GM21528 (cell line): ENCODE measurements around the gene SLC19A3.
"Not testable (repeated sequence)": the region's sequence is repeated elsewhere in the genome, so short reads cannot be mapped to it uniquely, and the experiment has no call there.

ENCODE experiments used
- ATAC-seq: cut with Tn5 transposase; IDR thresholded peaks from one replicate; pipeline ENCODE4 v1.9.1; 2021; ENCODE audit warnings: mild to moderate bottlenecking, moderate library complexity; ENCODE audit not compliant: unreplicated experiment, low FRiP score

Gene SLC19A3

GRCh38 chr2:227706859-227707258, 11.0 kb downstream of the SLC19A3 start:
- ATAC-seq = no peak

DNA sequence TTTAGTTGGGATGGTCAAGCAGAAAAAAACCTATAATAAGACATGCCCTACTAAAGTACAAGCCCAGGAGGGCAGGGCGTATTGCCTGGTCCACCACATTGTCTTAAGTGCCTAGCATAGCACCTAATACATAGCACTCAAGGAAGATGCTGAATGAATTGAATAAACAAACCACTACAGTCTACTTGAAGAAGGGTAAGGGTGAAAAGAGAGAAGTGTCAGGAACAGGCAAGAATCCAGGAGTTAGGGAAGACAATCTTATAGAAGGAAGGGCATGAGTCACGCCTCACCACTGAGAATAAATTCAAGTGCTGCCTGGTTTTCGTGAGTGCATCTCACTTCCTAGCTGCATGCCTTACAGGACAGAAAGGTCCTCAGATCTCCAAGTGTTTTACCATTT, 13.9 kb downstream of the SLC19A3 start:
- ATAC-seq = no peak

DNA sequence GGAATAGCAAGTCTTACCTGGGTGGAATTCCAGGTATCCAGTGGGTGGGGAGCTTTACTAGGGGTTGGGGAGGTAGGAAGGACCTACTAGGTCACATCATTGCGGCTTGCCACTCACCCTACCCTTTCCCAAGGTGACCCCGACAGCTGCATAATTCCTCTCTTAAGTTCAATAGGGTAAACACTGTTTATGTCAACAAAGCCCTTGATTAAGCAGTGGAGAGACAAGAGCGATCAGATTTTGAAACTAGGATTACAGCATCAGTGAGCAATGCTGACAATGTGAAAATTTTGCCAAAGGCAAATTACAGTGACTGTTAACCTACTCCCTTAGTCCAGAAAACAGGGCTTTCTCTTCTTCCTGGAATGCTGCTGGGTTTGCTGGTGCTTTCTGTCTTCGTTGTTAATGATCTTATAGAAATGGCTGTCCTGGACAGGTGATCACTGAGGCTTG, 14.5 kb downstream of the SLC19A3 start:
- ATAC-seq = no peak

DNA sequence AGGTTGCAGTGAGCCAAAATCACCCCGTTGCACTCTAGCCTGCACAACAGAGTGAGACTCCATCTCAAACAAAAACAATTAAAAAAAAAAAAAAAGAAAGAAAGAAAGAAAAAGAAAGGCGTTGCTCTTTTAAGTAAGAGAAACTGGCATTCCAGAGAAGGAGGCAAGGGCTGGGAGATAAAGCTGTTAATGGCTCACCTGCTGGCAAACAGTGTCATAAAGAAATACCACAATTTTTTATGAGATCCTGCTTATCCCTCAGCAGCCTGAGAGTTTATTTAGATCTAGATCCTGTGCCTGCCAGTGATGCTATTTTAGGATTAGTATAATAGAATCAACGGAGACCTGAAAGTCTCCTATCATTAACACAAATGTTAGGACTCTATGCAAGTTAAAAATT, 16.3 kb downstream of the SLC19A3 start:
- no peak for ATAC-seq

DNA sequence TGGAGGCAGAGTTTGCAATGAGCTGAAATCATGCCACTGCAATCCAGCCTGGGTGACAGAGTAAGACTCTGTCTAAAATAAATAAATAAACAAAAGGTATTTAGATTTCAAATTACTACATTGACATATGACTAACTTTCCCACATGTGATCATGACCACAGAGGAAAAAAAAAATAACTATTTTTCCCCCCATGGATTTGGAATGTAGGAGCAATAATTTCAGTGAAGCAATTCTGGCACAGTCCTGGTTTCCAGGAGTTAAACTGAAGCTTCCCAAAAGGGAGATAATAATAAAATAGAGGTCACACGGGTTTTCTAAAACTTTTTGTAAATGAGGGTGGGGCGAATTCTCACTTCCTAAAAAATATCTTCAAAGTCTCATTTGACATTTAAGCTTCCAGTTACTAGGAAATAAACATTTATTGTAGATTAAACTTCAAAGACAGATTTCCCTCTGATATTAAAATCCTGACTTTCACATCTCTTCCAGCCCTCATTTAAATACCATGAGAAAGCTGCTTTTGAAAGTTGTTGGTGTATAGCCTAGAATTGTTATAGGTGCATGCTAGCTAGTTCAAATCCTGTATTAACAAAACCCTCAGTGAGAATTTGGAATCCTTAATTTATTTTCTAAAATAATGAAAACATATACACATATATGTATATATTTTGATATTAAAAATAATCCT, 20.7 kb downstream of the SLC19A3 start:
- no peak for ATAC-seq

DNA sequence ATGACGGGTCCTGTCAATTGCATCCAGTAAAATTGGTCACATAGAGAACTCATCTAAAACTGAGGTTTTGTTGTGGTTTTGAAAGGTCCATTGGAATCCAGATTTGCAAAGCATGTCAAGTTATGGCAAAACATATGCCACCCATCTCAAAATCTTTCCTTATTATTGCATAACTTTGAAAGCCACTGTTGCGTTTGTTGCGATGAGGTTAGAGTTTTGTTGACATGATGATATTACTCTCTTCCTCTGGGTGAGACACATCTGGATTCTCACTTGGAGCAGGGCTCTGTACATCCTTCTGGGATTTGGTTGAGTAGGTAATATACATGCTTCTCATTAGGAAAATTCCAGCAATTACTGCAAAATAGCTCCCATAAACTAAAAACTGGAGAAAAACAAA, 30.6 kb downstream of the SLC19A3 start:
- ATAC-seq = no peak

GRCh38 chr2:227684258-227684657, 33.6 kb downstream of the SLC19A3 start:
- no peak for ATAC-seq

DNA sequence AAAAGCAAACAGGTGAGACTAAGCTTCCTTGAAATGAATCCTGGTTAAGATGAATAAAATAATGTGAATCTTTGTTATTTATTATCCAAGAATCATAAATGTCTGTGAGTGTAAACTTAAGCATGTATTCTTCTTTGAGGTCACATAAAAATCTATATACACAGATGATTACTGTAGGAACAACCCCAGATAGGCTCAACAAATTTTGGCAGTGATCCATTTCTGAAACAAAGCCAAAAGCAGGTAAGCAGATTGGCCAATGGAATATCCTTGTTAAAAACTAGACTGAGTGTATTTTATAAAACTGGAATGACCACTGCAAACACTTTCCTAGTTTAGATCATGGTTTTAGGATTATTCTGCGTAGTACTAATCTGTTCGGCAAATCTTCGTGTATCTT, 39.9 kb downstream of the SLC19A3 start:
- ATAC-seq = no peak

DNA sequence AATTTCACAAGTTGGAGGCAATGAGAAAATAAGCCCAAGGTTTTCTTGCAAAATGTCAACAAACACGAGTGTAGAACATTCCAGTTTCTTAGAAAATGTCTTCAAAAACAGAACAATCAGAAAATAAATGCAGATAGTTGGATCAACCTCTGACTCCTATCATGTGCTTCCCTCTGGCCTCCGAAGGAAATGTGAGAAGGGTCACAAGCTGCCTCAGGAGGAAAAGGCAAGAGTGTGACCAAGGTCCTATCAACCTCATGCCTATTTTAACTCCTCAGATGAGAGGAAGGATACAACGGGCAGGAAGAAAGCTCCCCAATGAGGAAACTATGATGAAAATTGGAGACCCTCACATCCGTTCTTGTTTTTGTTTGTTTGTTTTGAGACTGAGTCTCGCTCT, 43.3 kb downstream of the SLC19A3 start:
- ATAC-seq = no peak

GRCh38 chr2:227673620-227674019, 44.2 kb downstream of the SLC19A3 start:
- ATAC-seq = not testable (repeated sequence)

DNA sequence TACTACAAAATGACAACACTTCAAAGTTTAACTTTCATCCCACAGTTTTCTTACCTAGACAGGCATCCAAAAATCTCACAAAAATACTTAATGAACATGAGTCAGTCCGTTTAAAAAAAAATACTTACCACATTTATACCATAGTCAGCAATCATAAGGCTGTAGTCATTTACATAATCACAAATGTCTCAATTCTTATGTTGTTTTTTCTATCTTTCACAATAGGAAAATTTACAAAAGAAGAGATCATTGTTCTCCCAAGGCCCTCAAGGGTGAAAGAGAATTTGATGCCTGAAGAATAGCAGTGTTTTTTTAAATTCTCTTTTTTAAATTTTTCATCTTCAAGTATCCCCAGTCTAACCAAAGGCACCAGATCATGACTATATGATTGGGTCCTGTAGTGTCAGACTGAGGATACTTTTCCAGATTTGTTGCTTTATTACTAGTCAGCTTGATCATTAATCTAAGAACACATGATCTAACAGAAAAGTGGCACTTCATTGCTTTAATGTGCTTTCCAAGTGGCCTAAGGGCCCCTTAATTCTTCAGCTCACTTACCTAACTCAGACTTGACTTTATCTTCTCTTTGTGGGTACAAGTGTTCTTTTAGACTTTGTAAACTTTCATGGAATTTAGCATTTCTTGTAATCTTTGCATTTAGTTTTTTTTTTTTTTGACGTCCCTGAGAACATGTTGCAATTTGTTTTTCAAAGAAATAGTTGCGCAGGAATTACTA, 46.5 kb downstream of the SLC19A3 start:
- no peak for ATAC-seq

DNA sequence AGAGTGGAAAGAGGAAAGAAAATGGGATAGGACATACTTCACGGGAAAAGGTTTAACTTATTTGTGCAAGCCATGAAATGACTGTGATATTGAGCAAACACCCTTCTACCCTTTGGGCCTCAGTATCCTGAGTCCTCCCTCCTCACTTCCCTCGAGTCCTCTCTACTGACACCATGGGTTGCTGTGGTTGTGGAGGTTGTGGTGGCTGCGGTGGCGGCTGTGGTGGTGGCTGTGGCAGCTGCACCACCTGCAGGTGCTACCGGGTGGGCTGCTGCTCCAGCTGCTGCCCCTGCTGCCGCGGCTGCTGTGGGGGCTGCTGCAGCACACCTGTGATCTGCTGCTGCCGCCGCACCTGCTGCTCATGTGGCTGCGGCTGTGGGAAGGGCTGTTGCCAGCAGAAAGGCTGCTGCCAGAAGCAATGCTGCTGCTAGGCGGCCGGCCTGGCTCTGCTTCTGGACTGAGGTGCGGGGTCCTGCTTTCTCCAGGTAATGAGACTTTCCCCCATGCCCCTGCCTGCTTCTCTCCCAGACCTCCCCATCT, 51.1 kb downstream of the SLC19A3 start, which contains the start of gene SCYGR5:
TSS of gene SCYGR5 (plus strand) at position 174 of the 540 bp plus-strand sequence. CDS start at position 174, 0 bp downstream.
- not testable (repeated sequence) for ATAC-seq

DNA sequence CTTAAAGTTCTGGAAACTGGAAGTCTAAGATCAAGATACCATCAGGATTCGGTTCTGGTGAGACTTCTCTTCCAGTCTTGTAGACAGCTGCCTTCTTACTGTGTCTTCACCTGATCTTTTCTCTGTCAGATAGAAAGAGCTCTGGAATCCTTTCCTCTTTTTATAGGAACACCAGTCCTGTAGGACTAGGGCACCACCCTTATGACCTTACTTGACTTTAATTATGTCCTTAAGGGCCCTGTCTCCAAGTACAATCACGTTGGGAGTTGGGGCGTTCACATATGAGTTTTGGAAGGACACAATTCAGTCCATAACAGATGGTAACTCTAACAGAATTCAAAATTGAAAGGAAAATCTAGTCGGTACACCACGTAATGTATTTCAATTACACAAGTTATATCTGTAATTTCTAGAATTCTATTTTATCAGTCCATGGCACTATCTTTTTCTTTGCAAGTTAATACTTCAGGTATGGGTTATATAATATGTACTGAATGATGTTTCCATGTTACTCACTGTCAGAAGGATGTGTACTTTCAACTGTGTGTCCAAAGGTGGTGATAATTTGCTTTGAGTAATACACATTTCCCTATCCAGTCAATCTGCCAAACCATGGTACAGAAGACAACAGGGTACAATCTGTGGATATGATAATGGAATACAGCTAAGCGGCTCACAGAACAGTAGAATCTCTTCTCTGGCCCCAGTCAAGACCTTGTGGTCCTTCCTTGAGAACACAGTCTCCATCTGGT, 52.5 kb downstream of the SLC19A3 start:
- ATAC-seq = no peak

- no peak for ATAC-seq
Measured at GRCh38 chr2:227661827-227662226, 56.0 kb downstream of the SLC19A3 start.

DNA sequence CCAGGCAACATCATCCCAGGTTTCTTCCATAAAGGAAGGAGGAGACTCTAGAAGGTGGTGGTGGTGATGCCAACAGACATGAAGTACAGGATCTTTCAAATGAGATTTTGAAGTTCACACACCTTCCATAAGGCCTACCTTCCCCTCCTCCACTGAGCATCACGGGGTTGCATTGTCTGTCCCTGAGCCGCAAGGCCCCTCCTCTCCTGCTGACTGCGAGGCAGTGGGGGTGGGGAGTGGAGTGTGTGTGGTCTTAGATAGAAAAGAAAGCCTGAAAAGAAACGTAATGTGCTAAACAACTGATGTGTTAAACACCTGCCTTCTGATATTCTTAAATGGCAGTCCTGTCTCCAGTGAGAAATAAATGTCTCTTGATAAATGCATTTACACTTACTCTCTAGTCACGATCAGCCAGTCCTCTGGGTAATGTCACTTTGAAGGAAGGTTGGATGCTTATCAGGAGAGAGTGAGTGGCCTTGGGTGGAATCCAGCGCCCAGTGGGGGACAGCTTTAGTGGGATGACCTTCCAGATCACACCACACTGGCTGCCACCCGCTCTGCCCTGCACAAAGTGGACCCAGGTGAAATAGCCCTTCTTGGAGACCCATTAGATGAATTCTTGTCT, 56.7 kb downstream of the SLC19A3 start:
- ATAC-seq = no peak

GRCh38 chr2:227657199-227657845, 60.5 kb downstream of the SLC19A3 start:
- no peak for ATAC-seq

- ATAC-seq = no peak
Measured at GRCh38 chr2:227655454-227655853, 62.4 kb downstream of the SLC19A3 start.

GRCh38 chr2:227654426-227654825, 63.4 kb downstream of the SLC19A3 start:
- no peak for ATAC-seq

GRCh38 chr2:227653419-227653818, 64.4 kb downstream of the SLC19A3 start:
- no peak for ATAC-seq

GRCh38 chr2:227643990-227644551, 73.8 kb downstream of the SLC19A3 start:
- no peak for ATAC-seq
